Measurements from ENCODE around the gene CLBA1. TPM values are rescaled to one million over a fixed set of nuclear protein-coding genes. Genes with fewer than 3 reads are reported as not detected.

CLBA1 gene
- total RNA-seq, 4 donors from 2014 or later = 10.1 to 21.0 (median 12.8) TPM

- no peaks in the 10 kb centered on the region for H3K9me3 ChIP-seq
- WGBS, 2 donors = 78% methylated on average over 11 of the region's 11 CpGs
- H3K27ac ChIP-seq = no peak overlapping the region
- H3K4me1 ChIP-seq = peaks cover 0 to 33% (median 14%) of the 10 kb centered on the region in 4 donors
- H3K4me3 ChIP-seq = no peak overlapping the region
- TF ChIP-seq CTCF (IDR thresholded peaks at IDR 0.05) (no peak), EP300 (IDR thresholded peaks at IDR 0.05) (no peak), POLR2A (IDR thresholded peaks at IDR 0.05) (no peak)
- DNase-seq (ENCODE audit: low spot score in 2 of 2) = no peak
- no peaks in the 10 kb centered on the region for H3K27me3 ChIP-seq
- no peaks in the 10 kb centered on the region for H3K36me3 ChIP-seq
Measured at GRCh38 chr14:105023144-105023543, 37.6 kb downstream of the CLBA1 start.

- H3K27me3 ChIP-seq = no peaks in the 10 kb centered on the region
- TF ChIP-seq CTCF (IDR thresholded peaks at IDR 0.05) (no peak), POLR2A (IDR thresholded peaks at IDR 0.05) (no peak), EP300 (IDR thresholded peaks at IDR 0.05) (no peak)
- no peak overlapping the region for H3K27ac ChIP-seq
- no peaks in the 10 kb centered on the region for H3K36me3 ChIP-seq
- WGBS, 2 donors = 62 to 70% methylated on average over 4 of the region's 4 CpGs
- H3K9me3 ChIP-seq = no peaks in the 10 kb centered on the region
- no peak for DNase-seq (ENCODE audit: low spot score in 2 of 2)
- peaks cover 0 to 30% (median 14%) of the 10 kb centered on the region in 4 donors for H3K4me1 ChIP-seq
- H3K4me3 ChIP-seq = no peak overlapping the region
Measured at GRCh38 chr14:105023791-105024480, 38.3 kb downstream of the CLBA1 start.

- no peaks in the 10 kb centered on the region for H3K27me3 ChIP-seq
- no peak for TF ChIP-seq CTCF (IDR thresholded peaks at IDR 0.05)
- TF ChIP-seq EP300 (IDR thresholded peaks at IDR 0.05) = no peak
- no peak for TF ChIP-seq POLR2A (IDR thresholded peaks at IDR 0.05)
- no peak overlapping the region for H3K27ac ChIP-seq
Measured at GRCh38 chr14:105025429-105025828, 39.8 kb downstream of the CLBA1 start.

GRCh38 chr14:105026033-105026785 lies 40.6 kb downstream of the CLBA1 start:
- Histone ChIP-seq H3K9me3 (no peaks in the 10 kb centered on the region), H3K36me3 (no peaks in the 10 kb centered on the region), H3K27ac (no peak overlapping the region), H3K4me3 (no peak overlapping the region), H3K4me1 (peaks cover 0 to 13% (median 2%) of the 10 kb centered on the region in 4 donors), H3K27me3 (no peaks in the 10 kb centered on the region)
- TF ChIP-seq EP300 (IDR thresholded peaks at IDR 0.05) (no peak), CTCF (IDR thresholded peaks at IDR 0.05) (no peak), POLR2A (IDR thresholded peaks at IDR 0.05) (no peak)
- no peak for DNase-seq (ENCODE audit: low spot score in 2 of 2)
- WGBS, 2 donors = 89 to 91% methylated on average over 16 of the region's 16 CpGs

More at GRCh38 chr14:105025429-105025828, 39.8 kb downstream of the CLBA1 start:
- no peak overlapping the region for H3K4me3 ChIP-seq
- no peak for DNase-seq (ENCODE audit: low spot score in 2 of 2)
- no peaks in the 10 kb centered on the region for H3K9me3 ChIP-seq
- no peaks in the 10 kb centered on the region for H3K36me3 ChIP-seq
- peaks cover 0 to 15% (median 3%) of the 10 kb centered on the region in 4 donors for H3K4me1 ChIP-seq
- WGBS, 2 donors = 95 to 96% methylated on average over 6 of the region's 6 CpGs
